DOHH2 (cell line): ENCODE measurements around the gene DUSP1.
"Not testable (repeated sequence)": the region's sequence is repeated elsewhere in the genome, so short reads cannot be mapped to it uniquely, and the experiment has no call there.

ENCODE experiments used
- EZH2phosphoT487 ChIP-seq: fragments of 200-600 bp; sonication (generic); IDR thresholded peaks from 2 replicates; pipeline ENCODE4 v1.6.1; 2017; ENCODE audit warnings: borderline replicate concordance, mild to moderate bottlenecking, antibody characterized with exemption, low read length, moderate library complexity, mixed read lengths
- TF ChIP-seq, protein P1 (sequence below): fragments of 200-600 bp; sonication (generic); IDR thresholded peaks from one replicate; pipeline ENCODE4 v1.5.1; 2014; ENCODE audit warnings: antibody characterized with exemption, mild to moderate bottlenecking, low read depth, low read length; ENCODE audit not compliant: poor library complexity, severe bottlenecking

- TF ChIP-seq, protein P1, sequence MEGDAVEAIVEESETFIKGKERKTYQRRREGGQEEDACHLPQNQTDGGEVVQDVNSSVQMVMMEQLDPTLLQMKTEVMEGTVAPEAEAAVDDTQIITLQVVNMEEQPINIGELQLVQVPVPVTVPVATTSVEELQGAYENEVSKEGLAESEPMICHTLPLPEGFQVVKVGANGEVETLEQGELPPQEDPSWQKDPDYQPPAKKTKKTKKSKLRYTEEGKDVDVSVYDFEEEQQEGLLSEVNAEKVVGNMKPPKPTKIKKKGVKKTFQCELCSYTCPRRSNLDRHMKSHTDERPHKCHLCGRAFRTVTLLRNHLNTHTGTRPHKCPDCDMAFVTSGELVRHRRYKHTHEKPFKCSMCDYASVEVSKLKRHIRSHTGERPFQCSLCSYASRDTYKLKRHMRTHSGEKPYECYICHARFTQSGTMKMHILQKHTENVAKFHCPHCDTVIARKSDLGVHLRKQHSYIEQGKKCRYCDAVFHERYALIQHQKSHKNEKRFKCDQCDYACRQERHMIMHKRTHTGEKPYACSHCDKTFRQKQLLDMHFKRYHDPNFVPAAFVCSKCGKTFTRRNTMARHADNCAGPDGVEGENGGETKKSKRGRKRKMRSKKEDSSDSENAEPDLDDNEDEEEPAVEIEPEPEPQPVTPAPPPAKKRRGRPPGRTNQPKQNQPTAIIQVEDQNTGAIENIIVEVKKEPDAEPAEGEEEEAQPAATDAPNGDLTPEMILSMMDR = not testable (repeated sequence)
- TF ChIP-seq EZH2phosphoT487 = not testable (repeated sequence)
These were observed 16.5 kb upstream of the DUSP1 start for GRCh38 chr5:172787538-172787937.
